Glutamatergic neuron (in vitro differentiated cells): ENCODE data around the gene LGALS9. TPM values are rescaled to one million over a fixed set of nuclear protein-coding genes. Genes with fewer than 3 reads are reported as not detected.
"Not testable (repeated sequence)": the region's sequence is repeated elsewhere in the genome, so short reads cannot be mapped to it uniquely, and the experiment has no call there.

Source experiments
- DNase-seq: peaks from one replicate; pipeline ENCODE4 v3.0.0; 2022
- H3K27ac Mint-ChIP-seq: one replicate; pipeline ENCODE4 v1.8.0; 2020; ENCODE audit warnings: mild to moderate bottlenecking, mixed read lengths, inconsistent platforms; ENCODE audit not compliant: unreplicated experiment
- H3K27me3 Mint-ChIP-seq: one replicate; pipeline ENCODE4 v1.8.0; 2020; ENCODE audit warnings: mild to moderate bottlenecking, moderate library complexity, mixed read lengths, inconsistent platforms; ENCODE audit not compliant: unreplicated experiment
- H3K36me3 Mint-ChIP-seq: one replicate; pipeline ENCODE4 v1.8.0; 2020; ENCODE audit warnings: mild to moderate bottlenecking, mixed read lengths, inconsistent platforms; ENCODE audit not compliant: unreplicated experiment
- H3K4me1 Mint-ChIP-seq: one replicate; pipeline ENCODE4 v1.8.0; 2020; ENCODE audit warnings: mild to moderate bottlenecking, low read depth, mixed read lengths, inconsistent platforms; ENCODE audit not compliant: unreplicated experiment
- H3K4me3 Mint-ChIP-seq: one replicate; pipeline ENCODE4 v1.8.0; 2020; ENCODE audit warnings: mild to moderate bottlenecking, mixed read lengths, inconsistent platforms; ENCODE audit not compliant: unreplicated experiment
- H3K9me3 Mint-ChIP-seq: one replicate; pipeline ENCODE4 v1.8.0; 2020; ENCODE audit warnings: mild to moderate bottlenecking, moderate library complexity, mixed read lengths, inconsistent platforms; ENCODE audit not compliant: unreplicated experiment
- total RNA-seq: library from RNA; stranded (reverse); fragmentation: NEBNext Ultra II Directional; extraction: Animal tissue kit (Norgen Biotek cat#: 25700); gene quantifications from one replicate; pipeline ENCODE4 v1.2.1, GENCODE V29; 2021; ENCODE audit not compliant: unreplicated experiment
- TF ChIP-seq, protein P1 (sequence below): fragments of 200-600 bp; sonication (generic); IDR thresholded peaks from one replicate; pipeline ENCODE4 v1.5.0; 2021; ENCODE audit not compliant: partially characterized antibody, unreplicated experiment

The LGALS9 gene
- total RNA-seq, 1 donor from 2014 or later = 6.5 TPM

DNA sequence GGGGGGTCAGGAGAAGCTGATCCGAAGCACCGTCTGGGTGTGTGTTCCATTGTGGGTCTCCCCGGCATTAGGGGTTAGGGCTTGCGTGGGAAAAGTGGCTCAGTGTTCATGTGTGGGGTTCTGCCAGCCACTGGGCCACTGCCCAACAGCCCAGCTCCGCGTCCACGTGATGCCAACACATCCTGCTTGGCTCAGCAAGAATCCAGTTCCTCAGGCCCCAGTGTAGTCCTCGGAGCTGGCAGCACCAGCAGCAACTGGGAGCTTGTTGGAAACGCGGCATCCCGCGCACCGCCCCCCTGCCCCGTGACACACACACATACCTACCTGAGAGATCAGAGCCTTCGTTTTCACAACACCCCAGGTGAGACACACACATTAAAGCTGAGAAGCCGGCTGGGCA, 18.9 kb downstream of the LGALS9 start:
- Mint-ChIP-seq H3K36me3 (no peaks in the 10 kb centered on the region), H3K27me3 (peaks cover 6% of the 10 kb centered on the region), H3K4me1 (peaks cover 33% of the 10 kb centered on the region), H3K27ac (peak overlapping the region; percentile 33), H3K4me3 (no peak overlapping the region), H3K9me3 (peaks cover 3% of the 10 kb centered on the region)
- DNase-seq = no peak
- TF ChIP-seq, protein P1, sequence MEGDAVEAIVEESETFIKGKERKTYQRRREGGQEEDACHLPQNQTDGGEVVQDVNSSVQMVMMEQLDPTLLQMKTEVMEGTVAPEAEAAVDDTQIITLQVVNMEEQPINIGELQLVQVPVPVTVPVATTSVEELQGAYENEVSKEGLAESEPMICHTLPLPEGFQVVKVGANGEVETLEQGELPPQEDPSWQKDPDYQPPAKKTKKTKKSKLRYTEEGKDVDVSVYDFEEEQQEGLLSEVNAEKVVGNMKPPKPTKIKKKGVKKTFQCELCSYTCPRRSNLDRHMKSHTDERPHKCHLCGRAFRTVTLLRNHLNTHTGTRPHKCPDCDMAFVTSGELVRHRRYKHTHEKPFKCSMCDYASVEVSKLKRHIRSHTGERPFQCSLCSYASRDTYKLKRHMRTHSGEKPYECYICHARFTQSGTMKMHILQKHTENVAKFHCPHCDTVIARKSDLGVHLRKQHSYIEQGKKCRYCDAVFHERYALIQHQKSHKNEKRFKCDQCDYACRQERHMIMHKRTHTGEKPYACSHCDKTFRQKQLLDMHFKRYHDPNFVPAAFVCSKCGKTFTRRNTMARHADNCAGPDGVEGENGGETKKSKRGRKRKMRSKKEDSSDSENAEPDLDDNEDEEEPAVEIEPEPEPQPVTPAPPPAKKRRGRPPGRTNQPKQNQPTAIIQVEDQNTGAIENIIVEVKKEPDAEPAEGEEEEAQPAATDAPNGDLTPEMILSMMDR = no peak

DNA sequence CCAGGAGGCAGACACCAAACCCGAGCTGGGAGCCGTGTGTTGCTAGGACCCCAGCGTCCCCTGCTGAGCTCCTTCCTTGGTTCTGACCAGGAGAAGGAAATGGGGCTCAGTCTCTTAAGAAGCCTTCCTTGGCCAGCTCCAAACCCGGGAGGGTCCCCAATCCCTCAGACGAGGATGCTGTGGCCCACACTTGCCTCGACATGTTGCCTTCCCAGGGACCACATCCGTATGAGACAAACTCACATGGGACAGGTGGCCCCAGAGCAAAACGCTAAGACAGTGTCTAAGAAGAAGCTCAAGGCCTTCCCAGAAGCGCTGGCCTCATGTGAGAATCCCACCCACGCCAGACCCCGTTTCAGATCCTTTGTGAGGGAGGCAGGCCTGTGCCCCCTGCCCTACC, 19.8 kb downstream of the LGALS9 start:
- Mint-ChIP-seq H3K27ac (no peak overlapping the region), H3K36me3 (no peaks in the 10 kb centered on the region), H3K4me1 (peaks cover 32% of the 10 kb centered on the region), H3K27me3 (peaks cover 6% of the 10 kb centered on the region), H3K9me3 (peaks cover 3% of the 10 kb centered on the region), H3K4me3 (no peak overlapping the region)
- no peak for DNase-seq
- TF ChIP-seq, protein P1 = no peak

DNA sequence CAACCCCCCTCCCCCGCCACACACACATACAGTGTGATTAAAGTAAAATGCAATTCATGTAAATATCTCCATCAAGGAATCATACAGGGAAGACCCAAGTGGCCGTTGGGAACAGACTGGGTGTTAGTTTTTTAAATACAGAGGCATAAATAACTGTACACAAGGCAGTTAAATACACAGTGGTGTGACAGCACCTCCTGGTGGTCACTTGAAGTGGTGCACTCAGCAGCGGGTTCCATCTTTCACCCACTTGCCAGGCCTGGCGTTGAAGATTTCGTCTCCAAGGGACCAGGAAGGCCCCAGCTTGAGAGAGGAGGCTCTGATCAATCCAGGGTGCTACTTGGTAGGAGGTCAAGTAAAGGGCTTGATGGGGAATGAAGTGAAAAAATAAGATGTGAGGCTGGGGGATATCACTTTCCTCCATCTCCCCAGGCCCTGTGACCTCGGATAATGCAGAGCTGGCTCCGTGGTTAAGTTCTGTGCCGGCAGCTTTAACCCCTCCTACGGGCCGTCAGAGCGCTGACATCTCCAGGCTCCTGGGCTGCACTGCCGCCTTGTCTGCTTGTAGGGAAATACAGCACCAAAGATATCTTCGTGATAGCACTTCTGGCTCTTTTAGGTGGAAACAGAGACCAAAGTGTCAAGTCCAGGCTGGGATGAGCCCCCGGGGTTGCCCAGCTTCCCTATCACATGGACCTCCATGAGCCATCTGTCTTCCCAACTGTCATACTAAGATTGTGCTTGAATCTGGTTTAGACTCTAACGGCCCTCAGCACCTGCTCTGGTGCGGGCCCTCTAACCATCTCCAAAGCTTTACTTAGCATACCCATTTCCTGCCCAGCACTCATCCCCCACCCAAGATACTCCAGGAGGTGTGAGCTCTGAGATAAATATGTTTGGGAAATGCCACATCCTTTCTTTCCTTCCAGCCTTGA, 20.7 kb downstream of the LGALS9 start:
- H3K36me3 Mint-ChIP-seq = no peaks in the 10 kb centered on the region
- H3K4me3 Mint-ChIP-seq = peak overlapping the region; percentile 34
- peaks cover 6% of the 10 kb centered on the region for H3K27me3 Mint-ChIP-seq
- peak overlapping the region; percentile 55 for H3K27ac Mint-ChIP-seq
- peak; percentile 82 for DNase-seq
- TF ChIP-seq, protein P1 = peak; percentile 93
- H3K9me3 Mint-ChIP-seq = peaks cover 3% of the 10 kb centered on the region
- H3K4me1 Mint-ChIP-seq = peaks cover 28% of the 10 kb centered on the region

DNA sequence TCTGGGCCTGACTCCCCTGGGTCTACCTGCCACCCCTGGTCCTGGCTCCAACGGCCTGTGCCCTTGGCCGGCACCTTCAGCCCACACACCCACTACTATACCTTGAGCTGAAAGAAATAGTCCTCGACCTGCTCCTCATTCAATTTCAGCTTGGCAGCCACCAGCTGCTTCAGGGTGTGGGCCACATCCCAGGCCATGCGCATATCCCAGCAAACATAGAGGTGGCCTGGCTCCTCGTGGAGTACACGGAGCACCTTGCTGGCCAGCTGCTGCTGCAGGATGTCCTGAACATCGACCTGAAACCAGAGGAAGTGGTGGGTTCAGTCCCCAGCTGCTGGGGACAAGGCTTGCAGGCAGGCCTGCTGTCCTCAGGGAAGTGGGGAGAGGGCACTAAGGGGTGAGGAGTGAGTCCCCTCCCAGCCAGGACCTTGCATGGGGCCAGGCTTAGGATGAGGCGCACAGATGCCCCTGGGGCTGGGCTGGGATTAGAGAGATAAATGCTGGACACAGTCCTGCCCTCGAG, 22.5 kb downstream of the LGALS9 start:
- peaks cover 17% of the 10 kb centered on the region for H3K4me1 Mint-ChIP-seq
- H3K27me3 Mint-ChIP-seq, DNase-seq, H3K27ac Mint-ChIP-seq, H3K9me3 Mint-ChIP-seq, H3K4me3 Mint-ChIP-seq, H3K36me3 Mint-ChIP-seq: not testable (repeated sequence)

DNA sequence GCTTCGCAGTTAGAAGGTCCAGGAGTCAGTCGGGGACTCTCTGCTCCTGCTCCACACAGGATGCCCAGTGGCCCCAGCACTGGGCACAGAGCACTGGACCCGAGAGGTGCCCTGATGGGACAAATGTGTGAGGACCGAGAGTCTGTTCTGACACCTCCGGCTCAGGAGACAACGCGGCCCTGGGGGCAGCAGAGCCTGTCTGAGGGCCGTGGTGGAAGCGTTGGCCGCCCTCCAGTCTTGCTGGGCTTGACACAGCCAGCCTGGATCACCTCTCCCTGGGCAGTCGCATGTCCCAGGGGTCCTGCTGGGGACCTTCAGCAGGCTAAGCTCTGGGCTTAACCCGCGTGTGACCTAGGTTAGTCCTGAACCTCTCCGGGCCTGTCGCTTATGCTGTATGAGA, 23.1 kb downstream of the LGALS9 start:
- Mint-ChIP-seq H3K27ac (no peak overlapping the region), H3K4me3 (no peak overlapping the region), H3K4me1 (peaks cover 16% of the 10 kb centered on the region), H3K27me3 (peaks cover 5% of the 10 kb centered on the region), H3K9me3 (no peaks in the 10 kb centered on the region), H3K36me3 (no peaks in the 10 kb centered on the region)
- no peak for DNase-seq
- TF ChIP-seq, protein P1 = no peak
